NB4 (cell line): ENCODE measurements around the gene SUPT20H.

Source experiments
- MYC ChIP-seq: IDR thresholded peaks from 2 replicates; pipeline ENCODE4 v1.6.1; 2011; ENCODE audit warnings: low read depth, low read length
- POLR2A ChIP-seq: IDR thresholded peaks from 2 replicates; pipeline ENCODE4 v1.6.1; 2011; ENCODE audit warnings: mild to moderate bottlenecking; ENCODE audit not compliant: insufficient read length; ENCODE audit errors: extremely low read depth
- TF ChIP-seq, protein P1 (sequence below): IDR thresholded peaks from one replicate; pipeline ENCODE4 v1.5.1; 2012; ENCODE audit warnings: low read depth, low read length
- TF ChIP-seq, protein P2 (sequence below): IDR thresholded peaks from 2 replicates; pipeline ENCODE4 v1.6.1; 2011; ENCODE audit warnings: low read depth, low read length

- TF ChIP-seq POLR2A: no peak
- TF ChIP-seq, protein P1, sequence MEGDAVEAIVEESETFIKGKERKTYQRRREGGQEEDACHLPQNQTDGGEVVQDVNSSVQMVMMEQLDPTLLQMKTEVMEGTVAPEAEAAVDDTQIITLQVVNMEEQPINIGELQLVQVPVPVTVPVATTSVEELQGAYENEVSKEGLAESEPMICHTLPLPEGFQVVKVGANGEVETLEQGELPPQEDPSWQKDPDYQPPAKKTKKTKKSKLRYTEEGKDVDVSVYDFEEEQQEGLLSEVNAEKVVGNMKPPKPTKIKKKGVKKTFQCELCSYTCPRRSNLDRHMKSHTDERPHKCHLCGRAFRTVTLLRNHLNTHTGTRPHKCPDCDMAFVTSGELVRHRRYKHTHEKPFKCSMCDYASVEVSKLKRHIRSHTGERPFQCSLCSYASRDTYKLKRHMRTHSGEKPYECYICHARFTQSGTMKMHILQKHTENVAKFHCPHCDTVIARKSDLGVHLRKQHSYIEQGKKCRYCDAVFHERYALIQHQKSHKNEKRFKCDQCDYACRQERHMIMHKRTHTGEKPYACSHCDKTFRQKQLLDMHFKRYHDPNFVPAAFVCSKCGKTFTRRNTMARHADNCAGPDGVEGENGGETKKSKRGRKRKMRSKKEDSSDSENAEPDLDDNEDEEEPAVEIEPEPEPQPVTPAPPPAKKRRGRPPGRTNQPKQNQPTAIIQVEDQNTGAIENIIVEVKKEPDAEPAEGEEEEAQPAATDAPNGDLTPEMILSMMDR: no peak
- TF ChIP-seq, protein P2, sequence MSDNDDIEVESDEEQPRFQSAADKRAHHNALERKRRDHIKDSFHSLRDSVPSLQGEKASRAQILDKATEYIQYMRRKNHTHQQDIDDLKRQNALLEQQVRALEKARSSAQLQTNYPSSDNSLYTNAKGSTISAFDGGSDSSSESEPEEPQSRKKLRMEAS: no peak
- no peak for TF ChIP-seq MYC
These were observed 31.8 kb downstream of the SUPT20H start for GRCh38 chr13:37027639-37028038.
